ENCODE results near the gene CA12.
"Not testable (repeated sequence)": the region's sequence is repeated elsewhere in the genome, so short reads cannot be mapped to it uniquely, and the experiment has no call there.

CA12 gene

DNA sequence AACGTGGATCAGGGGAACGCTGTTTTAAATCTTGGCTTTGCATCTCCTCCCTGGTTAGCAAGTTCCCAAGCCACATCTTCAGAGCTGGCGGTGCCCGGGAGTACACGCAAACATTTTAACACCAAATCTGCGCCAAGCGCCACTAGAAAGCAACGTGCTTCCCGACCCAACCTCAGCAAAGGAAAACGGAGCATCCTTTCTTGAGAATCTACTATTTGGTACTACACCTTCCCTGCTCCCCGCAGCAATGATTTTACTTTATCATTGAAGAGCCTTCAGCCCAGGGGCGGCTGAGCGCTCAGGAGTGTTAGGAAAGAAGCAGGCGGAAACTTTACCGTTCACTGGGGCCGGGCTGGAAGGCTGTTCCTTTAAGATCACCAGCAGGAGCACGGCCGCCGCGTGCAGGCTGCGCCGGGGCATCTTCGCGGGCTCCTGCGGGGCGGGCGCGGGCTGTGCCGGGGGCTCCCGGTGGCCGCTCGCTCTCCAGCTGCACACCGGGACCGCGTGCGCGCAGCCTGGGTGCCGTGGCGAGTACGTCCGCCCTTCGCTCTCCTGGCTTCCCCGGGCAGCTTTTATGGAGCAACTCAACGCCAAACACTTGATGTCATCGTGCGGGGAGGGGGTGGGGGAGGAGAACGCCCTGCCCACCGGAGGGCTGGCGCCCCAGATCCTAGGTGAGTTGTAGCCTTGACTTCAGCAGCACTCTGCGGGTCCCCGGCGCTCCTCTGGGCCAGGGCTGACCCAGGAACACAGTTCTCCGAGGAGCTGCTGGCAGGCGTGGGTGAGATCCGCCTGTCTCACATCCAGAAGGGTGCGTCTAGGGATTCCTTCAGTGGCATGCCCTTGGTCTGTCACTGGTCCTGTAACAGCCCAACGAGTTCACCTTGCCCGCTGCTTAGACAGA is at the start of gene CA12:
Gene CA12, minus strand, starts transcription at position 546 of the 904 bp plus-strand sequence. Its CDS starts 126 bp downstream, at position 420.
- no peak for DNase-seq (ENCODE audit: low spot score)

DNA sequence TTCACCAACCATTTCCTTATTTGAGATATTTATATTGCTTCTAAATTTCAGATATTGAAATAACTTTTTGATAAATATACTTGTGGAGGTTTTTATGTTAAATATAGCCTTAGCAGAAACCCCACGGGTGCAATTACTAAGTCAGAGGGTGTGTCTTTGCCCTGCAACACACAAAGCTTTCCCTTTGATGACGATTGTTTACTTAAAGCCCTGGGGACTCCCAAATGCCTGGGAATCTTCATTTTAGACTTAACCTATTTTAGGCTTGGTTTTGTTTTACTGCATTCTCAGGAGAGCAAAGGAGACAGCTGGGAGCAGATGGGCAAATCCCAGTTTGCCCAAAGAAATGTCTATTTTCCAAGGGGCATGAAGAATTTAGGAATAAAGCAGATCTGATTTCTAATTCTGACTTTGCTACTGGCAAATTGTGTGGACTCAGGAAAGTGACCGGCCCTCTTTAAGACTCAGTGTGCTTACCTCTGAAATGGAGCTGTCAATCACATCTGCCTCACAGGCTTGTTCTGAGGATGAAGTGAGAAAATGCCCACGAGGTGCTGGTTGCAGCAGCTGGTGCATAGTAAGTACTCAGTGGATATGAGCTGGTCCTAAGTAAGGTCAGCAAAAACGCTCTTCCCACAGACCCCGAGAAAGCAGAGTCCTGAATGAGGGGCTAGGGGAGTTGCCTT is 49.3 kb upstream of the CA12 start:
- no peak for DNase-seq (ENCODE audit: low spot score)

- no peak for DNase-seq (ENCODE audit: low spot score)
These were observed 44.9 kb upstream of the CA12 start for GRCh38 chr15:63426552-63426951.

DNA sequence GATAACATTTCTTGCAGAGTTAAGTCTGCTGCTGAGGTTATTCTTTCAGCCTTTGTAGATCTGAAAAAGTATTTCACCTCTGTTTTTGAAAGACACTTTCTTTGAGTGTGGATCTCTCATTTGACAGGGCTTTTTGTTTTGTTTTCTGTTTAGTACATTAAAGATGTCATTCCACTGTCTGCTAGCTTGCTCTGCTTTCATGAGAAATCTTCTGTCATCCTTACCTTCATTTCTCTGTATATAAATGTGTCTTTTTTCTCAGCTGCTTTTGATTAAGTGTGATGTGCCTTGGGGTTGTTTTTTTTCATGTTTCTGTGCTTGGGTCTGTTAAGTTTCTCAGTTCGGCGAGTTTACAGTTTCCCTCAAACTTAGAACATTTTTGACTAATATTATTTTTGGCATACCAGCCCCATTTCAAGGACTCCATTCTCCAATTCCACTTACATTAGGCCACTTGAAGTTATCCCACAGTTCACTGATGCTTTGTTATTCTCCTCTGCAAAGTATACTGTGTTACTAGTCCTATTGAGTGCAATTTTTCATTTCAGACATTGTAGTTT is 43.9 kb upstream of the CA12 start:
- DNase-seq (ENCODE audit: low spot score): no peak

DNA sequence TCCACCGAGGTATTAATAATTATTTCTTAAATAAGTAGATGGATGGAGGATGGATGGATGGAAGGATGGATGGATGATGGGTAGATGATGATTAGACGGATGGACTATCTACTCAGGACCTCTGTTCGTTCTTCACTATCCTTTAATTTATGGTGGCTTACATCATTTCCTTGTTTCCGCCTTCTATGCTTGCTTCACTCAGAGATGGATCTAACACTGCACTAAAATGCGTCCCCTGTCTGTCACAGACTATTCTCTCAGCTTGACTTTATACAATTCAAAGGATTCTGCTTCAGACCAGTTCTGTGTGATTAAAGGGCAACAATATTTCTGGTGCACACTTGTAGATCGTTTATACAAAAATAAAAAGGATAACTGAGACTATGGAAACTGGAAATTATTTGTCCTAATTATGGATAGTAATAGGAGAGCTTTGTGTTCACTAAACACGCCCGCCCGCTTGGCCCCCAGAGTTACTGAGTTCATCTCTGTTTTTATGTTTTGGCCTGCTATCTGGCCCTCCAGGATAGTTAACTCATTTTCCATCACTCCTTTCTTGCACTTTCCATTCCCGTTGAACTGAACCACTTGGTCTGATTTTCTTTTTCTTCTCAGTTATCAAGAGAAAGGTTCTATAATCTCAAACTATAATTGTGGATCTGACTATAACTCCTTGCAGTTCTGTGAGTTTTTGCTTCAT is 41.4 kb upstream of the CA12 start:
- no peak for DNase-seq (ENCODE audit: low spot score)

DNA sequence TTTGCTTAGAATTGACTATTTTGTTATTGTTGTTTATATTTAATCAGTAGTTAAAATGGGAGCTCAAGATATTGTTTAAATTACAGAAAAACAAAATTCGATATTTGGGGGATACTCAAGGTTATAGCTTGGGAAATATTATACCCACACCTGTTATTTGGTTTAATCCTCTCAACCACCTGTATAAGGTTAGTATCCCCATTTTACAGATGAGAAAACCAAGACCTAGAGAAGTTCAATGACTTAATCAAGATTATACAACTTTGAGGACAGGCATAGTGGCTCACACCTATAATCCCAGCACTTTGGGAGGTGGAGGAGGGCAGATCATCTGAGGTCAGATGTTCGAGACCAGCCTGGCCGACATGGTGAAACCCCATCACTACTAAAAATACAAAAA is 39.8 kb upstream of the CA12 start:
- no peak for DNase-seq (ENCODE audit: low spot score)

DNA sequence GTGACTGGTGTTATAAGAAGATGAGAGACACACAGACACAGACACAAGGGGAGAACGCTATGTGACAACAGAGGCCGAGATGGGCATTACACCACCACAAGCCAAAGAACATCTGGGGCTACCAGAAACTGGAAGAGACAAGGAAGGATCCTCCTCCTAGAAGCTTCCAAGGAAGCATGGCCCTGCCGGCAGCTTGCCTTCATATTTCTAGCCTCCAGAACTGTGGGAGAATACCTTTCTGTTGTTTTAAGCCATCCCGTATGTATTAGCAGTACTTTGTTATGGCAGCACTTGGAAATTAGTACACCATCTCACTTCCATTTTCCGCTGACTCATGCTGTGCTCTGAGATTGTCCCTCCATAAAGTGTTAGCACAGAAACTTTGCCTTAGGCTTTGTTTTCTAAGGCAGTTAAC is 38.7 kb upstream of the CA12 start:
- DNase-seq (ENCODE audit: low spot score): no peak

DNA sequence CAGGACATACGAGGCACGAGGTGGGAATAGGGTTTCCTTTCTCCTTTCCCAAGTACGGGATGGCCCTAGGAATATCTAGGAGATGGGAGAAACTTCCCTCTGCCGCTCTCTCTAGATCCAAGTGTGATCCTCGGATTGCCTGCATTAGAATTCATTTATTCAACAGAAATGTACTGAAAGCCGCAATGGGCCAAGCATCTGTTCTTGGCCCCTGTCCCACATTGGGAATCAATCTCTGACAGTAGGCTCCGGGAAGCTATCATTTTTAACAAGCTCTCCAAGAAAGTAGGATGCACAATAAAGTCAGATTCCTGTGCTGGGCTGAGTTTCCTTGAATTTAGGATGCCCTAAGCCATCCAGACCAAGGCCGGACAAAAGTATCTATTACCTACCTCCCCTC is 37.2 kb upstream of the CA12 start:
- no peak for DNase-seq (ENCODE audit: low spot score)

GRCh38 chr15:63417721-63418120 is 36.1 kb upstream of the CA12 start:
- DNase-seq (ENCODE audit: low spot score): no peak

GRCh38 chr15:63417274-63417673 is 35.6 kb upstream of the CA12 start:
- DNase-seq (ENCODE audit: low spot score): not testable (repeated sequence)

- DNase-seq (ENCODE audit: low spot score): no peak
These were observed 33.0 kb upstream of the CA12 start for GRCh38 chr15:63414474-63415120.

GRCh38 chr15:63412551-63412950 is 30.9 kb upstream of the CA12 start:
- no peak for DNase-seq (ENCODE audit: low spot score)

DNA sequence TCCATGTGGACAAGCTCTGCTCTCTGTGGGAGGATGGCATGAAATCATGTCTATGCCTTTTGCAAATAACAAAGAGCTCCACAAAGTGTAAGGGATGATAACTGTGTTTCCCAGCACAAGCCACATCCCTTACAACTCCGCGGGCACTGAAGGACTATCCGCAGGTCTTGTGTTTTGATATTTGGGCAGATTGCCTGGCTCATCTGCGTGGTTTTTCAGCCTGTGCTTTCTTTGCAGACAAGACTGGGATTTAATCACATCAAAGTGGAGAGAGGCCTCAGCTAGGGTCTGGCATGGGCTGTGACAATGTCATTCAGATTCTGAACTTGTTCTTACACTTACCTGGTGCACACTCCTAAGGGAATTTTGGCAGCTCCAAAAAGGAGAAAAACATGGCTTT is 30.2 kb upstream of the CA12 start:
- no peak for DNase-seq (ENCODE audit: low spot score)

- DNase-seq (ENCODE audit: low spot score): no peak
These were observed 27.5 kb upstream of the CA12 start for GRCh38 chr15:63409179-63409578.

DNA sequence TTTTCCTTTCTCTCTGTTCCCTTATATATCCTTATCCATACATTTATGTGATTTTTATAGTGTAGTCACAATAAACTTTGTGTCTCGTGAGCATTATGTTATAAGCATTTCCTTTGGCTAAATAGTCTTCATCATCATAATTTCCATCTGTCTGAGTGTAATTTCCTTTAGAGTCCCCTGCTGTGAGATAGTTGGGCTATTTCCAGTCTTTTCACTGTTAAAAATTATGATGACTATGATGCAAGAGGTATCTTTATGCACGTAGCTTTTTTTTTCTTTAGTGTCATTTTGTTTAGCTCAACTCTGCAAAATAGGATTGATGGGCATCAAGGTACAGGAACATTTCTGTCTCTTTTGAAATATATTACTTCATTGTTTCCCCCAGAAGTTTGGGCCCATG is 26.9 kb upstream of the CA12 start:
- DNase-seq (ENCODE audit: low spot score): no peak

- no peak for DNase-seq (ENCODE audit: low spot score)
These were observed 26.0 kb upstream of the CA12 start for GRCh38 chr15:63407612-63408011.

- no peak for DNase-seq (ENCODE audit: low spot score)
These were observed 24.2 kb upstream of the CA12 start for GRCh38 chr15:63405683-63406390.

GRCh38 chr15:63405159-63405558 is 23.5 kb upstream of the CA12 start:
- no peak for DNase-seq (ENCODE audit: low spot score)

DNA sequence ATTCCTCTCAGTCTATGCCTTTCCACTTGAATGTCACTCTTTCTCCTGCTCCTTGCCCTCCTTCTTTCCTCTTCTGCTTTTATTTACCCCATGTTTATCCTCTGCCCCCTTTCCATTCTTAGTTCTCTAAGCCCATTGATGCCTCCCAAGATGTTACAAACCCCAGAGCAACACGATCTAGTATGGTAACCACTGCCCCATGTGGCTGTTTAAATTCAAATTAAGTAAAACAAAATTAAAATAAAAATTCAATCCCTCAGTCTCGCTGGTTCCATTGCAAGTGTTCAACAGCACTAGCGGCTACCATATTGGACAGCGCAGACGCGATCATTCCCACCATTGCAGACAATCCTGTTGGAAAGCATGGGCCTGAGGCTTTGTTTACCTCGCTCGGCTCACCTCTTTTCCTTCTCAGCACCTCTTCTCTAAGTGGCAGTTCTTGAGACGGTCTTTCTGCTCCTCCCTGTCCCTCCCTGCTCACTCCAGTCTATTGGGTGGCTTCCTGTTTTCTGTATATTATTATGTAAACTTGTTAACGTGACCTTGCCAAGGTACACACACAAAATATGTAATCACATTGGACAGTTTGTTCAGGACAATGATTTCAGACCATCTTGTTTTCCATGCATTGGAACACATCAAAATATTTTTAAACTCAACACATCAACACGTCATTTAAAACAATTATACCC is 21.8 kb upstream of the CA12 start:
- no peak for DNase-seq (ENCODE audit: low spot score)

GRCh38 chr15:63402498-63403253 is 21.0 kb upstream of the CA12 start:
- peak; percentile 40 for DNase-seq (ENCODE audit: low spot score)

All from hepatic stellate cell (primary cell).